CD14-positive monocyte (primary cell): ENCODE results near the gene ABCC3. TPM values are rescaled to one million over a fixed set of nuclear protein-coding genes. Genes with fewer than 3 reads are reported as not detected.

ENCODE experiments used
- DNase-seq, 3 donors: peaks; one replicate each; pipeline ENCODE4 v3.0.0-alpha.2; 2011 to 2022
- H2AFZ ChIP-seq: 2 replicates; pipeline ENCODE4 v1.6.0; 2012; ENCODE audit warnings: mild to moderate bottlenecking, low read depth, low read length, inconsistent platforms; ENCODE audit not compliant: insufficient read depth, poor library complexity, severe bottlenecking
- H3K27ac ChIP-seq, 2 donors: 1 replicate in 1 of 2; 2 replicates in 1 of 2; pipeline ENCODE4 v1.5.1; 2012 to 2013; ENCODE audit warnings: low read length in 2 of 2, control low read depth in 1 of 2, inconsistent platforms in 1 of 2, low read depth in 1 of 2, mild to moderate bottlenecking in 1 of 2
- H3K27me3 ChIP-seq, 2 donors: one replicate each; pipeline versions ENCODE4 v1.6.0 to v1.6.1; 2011 to 2013; ENCODE audit warnings: low read length in 2 of 2; ENCODE audit not compliant: control insufficient read depth in 2 of 2, insufficient read depth in 2 of 2
- H3K36me3 ChIP-seq, 2 donors: replicated peaks in 1 of 2; 1 replicate in 1 of 2; 2 replicates in 1 of 2; pipeline versions ENCODE4 v1.5.1 to v1.6.1; 2012 to 2013; ENCODE audit warnings: low read length in 2 of 2, control low read depth in 1 of 2, inconsistent platforms in 1 of 2, mild to moderate bottlenecking in 1 of 2; ENCODE audit not compliant: insufficient read depth in 2 of 2, control insufficient read depth in 1 of 2
- H3K4me1 ChIP-seq, 2 donors: 1 replicate in 1 of 2; 2 replicates in 1 of 2; pipeline versions ENCODE4 v1.5.1 to v1.6.1; 2012 to 2013; ENCODE audit warnings: low read length in 2 of 2, control low read depth in 1 of 2, inconsistent platforms in 1 of 2, mild to moderate bottlenecking in 1 of 2, moderate library complexity in 1 of 2; ENCODE audit not compliant: insufficient read depth in 2 of 2, control insufficient read depth in 1 of 2
- H3K4me2 ChIP-seq: replicated peaks from 2 replicates; pipeline ENCODE3; 2012; ENCODE audit warnings: low read length, moderate library complexity, mild to moderate bottlenecking; ENCODE audit not compliant: poor library complexity, severe bottlenecking; ENCODE audit errors: extremely low read depth
- H3K4me3 ChIP-seq, 3 experiments: fragments of 200-600 bp in 1 of 3; sonication (generic) in 1 of 3; replicated peaks in 1 of 3; 1 replicate in 2 of 3; 2 replicates in 1 of 3; pipeline ENCODE4 v1.5.1; 2011 to 2013; ENCODE audit warnings: low read length in 3 of 3, mild to moderate bottlenecking in 3 of 3, control low read depth in 2 of 3, low read depth in 2 of 3, inconsistent platforms in 1 of 3, moderate library complexity in 1 of 3
- H3K79me2 ChIP-seq: 2 replicates; pipeline ENCODE4 v1.6.0; 2012; ENCODE audit warnings: mild to moderate bottlenecking, control low read depth, inconsistent platforms, low read length, moderate library complexity; ENCODE audit not compliant: insufficient read depth
- H3K9ac ChIP-seq: 2 replicates; pipeline ENCODE4 v1.6.0; 2017; ENCODE audit warnings: low read length, mild to moderate bottlenecking; ENCODE audit not compliant: insufficient read depth, poor library complexity, severe bottlenecking
- H3K9me3 ChIP-seq, 2 donors: replicated peaks in 1 of 2; 1 replicate in 1 of 2; 2 replicates in 1 of 2; pipeline versions ENCODE4 v1.5.1 to v1.6.1; 2012 to 2013; ENCODE audit warnings: low read length in 2 of 2, control low read depth in 1 of 2; ENCODE audit not compliant: control insufficient read depth in 1 of 2, insufficient read depth in 1 of 2
- H4K20me1 ChIP-seq: 2 replicates; pipeline ENCODE4 v1.6.0; 2012; ENCODE audit warnings: mild to moderate bottlenecking, low read length, control low read depth, moderate library complexity; ENCODE audit not compliant: insufficient read depth
- H3K27ac Mint-ChIP-seq, 7 donors: one replicate each; pipeline ENCODE4 v1.8.0; 2020; ENCODE audit warnings: mild to moderate bottlenecking in 7 of 7, mixed read lengths in 7 of 7, moderate library complexity in 6 of 7, inconsistent platforms in 2 of 7
- H3K27me3 Mint-ChIP-seq, 3 donors: one replicate each; pipeline ENCODE4 v1.8.0; 2021 to 2022; ENCODE audit warnings: low read depth in 3 of 3, mild to moderate bottlenecking in 3 of 3, mixed read lengths in 3 of 3, moderate library complexity in 3 of 3, inconsistent platforms in 1 of 3
- H3K36me3 Mint-ChIP-seq, 2 donors: one replicate each; pipeline ENCODE4 v1.8.0; 2020; ENCODE audit warnings: mixed read lengths in 2 of 2, inconsistent platforms in 1 of 2, mild to moderate bottlenecking in 1 of 2
- H3K4me1 Mint-ChIP-seq: one replicate; pipeline ENCODE4 v1.8.0; 2020; ENCODE audit warnings: mild to moderate bottlenecking, mixed read lengths
- H3K4me3 Mint-ChIP-seq, 2 donors: one replicate each; pipeline ENCODE4 v1.8.0; 2020; ENCODE audit warnings: mild to moderate bottlenecking in 2 of 2, mixed read lengths in 2 of 2, moderate library complexity in 1 of 2
- H3K9me3 Mint-ChIP-seq, 7 donors: one replicate each; pipeline ENCODE4 v1.8.0; 2020 to 2022; ENCODE audit warnings: mixed read lengths in 7 of 7, mild to moderate bottlenecking in 6 of 7, moderate library complexity in 6 of 7, inconsistent platforms in 2 of 7
- CTCF ChIP-seq: fragments of 200-600 bp; IDR thresholded peaks from one replicate; pipeline ENCODE4 v1.8.0; 2022; ENCODE audit warnings: antibody characterized with exemption, mild to moderate bottlenecking
- WGBS: methylation state at CpG from one replicate; pipeline ENCODE4 v1.1.5; 2013; ENCODE audit warnings: missing lambda C conversion rate; ENCODE audit not compliant: insufficient coverage; 5-methylcytosine and 5-hydroxymethylcytosine counted together
- intact Hi-C, 2 donors: fragments of 100-400 bp; cut with micrococcal nuclease; formaldehyde crosslinking; loops; one replicate each; pipeline versions ENCODE4 v1.15.0 to v1.15.1; 2023
- polyA plus RNA-seq, 3 donors: library from polyadenylated mRNA; depleted of rRNA in 1 of 3; unstranded in 2 of 3; stranded (reverse) in 1 of 3; fragments of 300-500 nt in 2 of 3; fragments of >200 nt in 1 of 3; fragmentation: Illumina TruSeq in 2 of 3; gene quantifications; 1 replicate in 2 of 3; 2 replicates in 1 of 3; pipeline ENCODE4 v1.2.3, GENCODE V29; 2012 to 2021

ABCC3 gene
- polyA plus RNA-seq, 3 donors = 2.7 to 74.5 (median 11.4) TPM

GRCh38 chr17:50672071-50672470 is 37.4 kb downstream of the ABCC3 start:
- no peak for DNase-seq
- Histone ChIP-seq H3K4me1 (peaks cover 0 to 19% of the 10 kb centered on the region in 2 donors), H3K27ac (no peak overlapping the region), H3K79me2 (no peaks in the 10 kb centered on the region), H3K27me3 (no peaks in the 10 kb centered on the region), H3K4me3 (no peak overlapping the region), H3K36me3 (no peaks in the 10 kb centered on the region), H3K4me2 (no peak overlapping the region), H4K20me1 (no peaks in the 10 kb centered on the region), H3K9ac (no peak overlapping the region), H3K9me3 (no peaks in the 10 kb centered on the region), H2AFZ (no peak overlapping the region)
- peaks cover 13% of the 10 kb centered on the region for H3K4me1 Mint-ChIP-seq
- peaks cover 5 to 8% (median 6%) of the 10 kb centered on the region in 3 donors for H3K27me3 Mint-ChIP-seq
- no peak overlapping the region for H3K27ac Mint-ChIP-seq
- no peak overlapping the region for H3K4me3 Mint-ChIP-seq
- H3K9me3 Mint-ChIP-seq = no peaks in the 10 kb centered on the region
- intact Hi-C loops = no loop called here
- no CpG with 5 or more reads among the region's 5 CpGs for WGBS
- H3K36me3 Mint-ChIP-seq = peaks cover 0 to 4% of the 10 kb centered on the region in 2 donors
- TF ChIP-seq CTCF = no peak

GRCh38 chr17:50672831-50673551 is 38.3 kb downstream of the ABCC3 start:
- WGBS = 97% methylated on average over 11 of the region's 20 CpGs

More at GRCh38 chr17:50672831-50673551, 38.3 kb downstream of the ABCC3 start:
- Mint-ChIP-seq H3K27me3 (peaks cover 5 to 9% (median 8%) of the 10 kb centered on the region in 3 donors), H3K9me3 (no peaks in the 10 kb centered on the region), H3K36me3 (peaks cover 0 to 8% of the 10 kb centered on the region in 2 donors), H3K4me1 (peaks cover 11% of the 10 kb centered on the region), H3K4me3 (no peak overlapping the region), H3K27ac (peak overlapping the region in 2 of 7 donors; percentile 32 to 53)
- Histone ChIP-seq H3K27ac (no peak overlapping the region), H3K4me3 (no peak overlapping the region), H3K9ac (no peak overlapping the region), H4K20me1 (no peaks in the 10 kb centered on the region), H3K36me3 (no peaks in the 10 kb centered on the region), H3K79me2 (no peaks in the 10 kb centered on the region), H3K4me2 (no peak overlapping the region), H3K9me3 (no peaks in the 10 kb centered on the region), H3K4me1 (peaks cover 0 to 15% of the 10 kb centered on the region in 2 donors), H2AFZ (no peak overlapping the region), H3K27me3 (no peaks in the 10 kb centered on the region)
- no peak for TF ChIP-seq CTCF
- intact Hi-C loops = no loop called here
- DNase-seq = no peak
